HG02623 (cell line): ENCODE data around the gene VPS37D.
"Not testable (repeated sequence)": the region's sequence is repeated elsewhere in the genome, so short reads cannot be mapped to it uniquely, and the experiment has no call there.

Source experiments
- ATAC-seq: cut with Tn5 transposase; IDR thresholded peaks from one replicate; pipeline ENCODE4 v1.9.1; 2021; ENCODE audit warnings: moderate library complexity; ENCODE audit not compliant: unreplicated experiment

VPS37D gene, protein sequence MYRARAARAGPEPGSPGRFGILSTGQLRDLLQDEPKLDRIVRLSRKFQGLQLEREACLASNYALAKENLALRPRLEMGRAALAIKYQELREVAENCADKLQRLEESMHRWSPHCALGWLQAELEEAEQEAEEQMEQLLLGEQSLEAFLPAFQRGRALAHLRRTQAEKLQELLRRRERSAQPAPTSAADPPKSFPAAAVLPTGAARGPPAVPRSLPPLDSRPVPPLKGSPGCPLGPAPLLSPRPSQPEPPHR

DNA sequence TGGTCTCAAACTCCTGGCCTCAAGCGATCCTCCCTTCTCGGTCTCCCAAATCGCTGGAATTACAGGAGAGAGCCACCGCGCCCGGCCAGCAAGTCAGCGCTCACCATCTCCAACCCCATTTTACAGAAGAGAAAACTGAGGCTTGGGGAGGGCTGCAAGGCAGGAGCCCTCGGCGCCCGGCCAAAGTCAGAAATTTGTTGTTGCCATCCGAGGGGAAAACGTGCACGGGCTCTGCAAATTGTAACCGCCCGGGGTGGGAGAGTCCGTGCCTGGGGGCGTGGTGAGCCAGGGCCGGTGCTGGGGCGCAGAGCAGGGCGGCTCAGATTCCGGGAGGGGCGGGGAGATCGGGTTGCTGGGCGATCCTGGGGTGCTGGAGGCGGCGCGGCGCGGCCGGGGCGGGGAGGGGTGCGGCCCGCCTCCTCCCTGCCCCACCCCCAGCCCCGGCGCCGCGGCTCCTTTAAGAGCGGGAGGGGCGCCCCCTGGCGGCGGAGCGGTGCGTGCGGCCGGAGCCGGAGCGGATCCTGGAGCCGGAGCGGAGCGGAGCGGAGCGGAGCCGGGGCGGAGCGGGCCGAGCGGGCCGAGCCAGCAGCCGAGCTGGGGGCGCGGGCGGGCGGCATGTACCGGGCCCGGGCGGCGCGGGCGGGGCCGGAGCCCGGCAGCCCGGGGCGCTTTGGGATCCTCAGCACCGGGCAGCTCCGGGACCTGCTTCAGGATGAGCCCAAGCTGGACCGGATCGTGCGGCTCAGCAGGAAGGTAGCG, at the start of gene VPS37D:
Gene VPS37D, plus strand, starts transcription at position 488 of the 759 bp plus-strand sequence. Its CDS starts 128 bp downstream, at position 616.
- ATAC-seq = peak; percentile 86

DNA sequence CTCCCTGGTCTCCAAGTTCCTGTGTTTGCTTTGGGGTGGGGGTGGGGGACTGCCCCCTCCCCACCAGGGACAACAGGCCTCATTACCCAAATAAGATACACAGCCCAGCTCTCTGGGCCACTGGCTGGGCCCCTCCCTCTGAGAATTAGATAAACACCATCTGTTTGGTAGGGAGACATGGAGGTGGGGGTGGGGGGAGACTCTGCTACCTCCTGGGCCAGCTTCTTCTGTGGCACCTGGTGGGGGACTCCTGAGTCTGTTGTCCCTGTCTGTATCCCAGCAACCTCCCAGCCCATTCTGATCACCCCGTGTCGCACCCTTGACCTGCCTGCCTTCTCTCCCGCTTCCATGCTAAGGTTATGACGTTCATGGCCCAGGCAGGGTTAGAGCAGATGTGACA, 49.1 kb upstream of the VPS37D start:
- ATAC-seq = no peak

DNA sequence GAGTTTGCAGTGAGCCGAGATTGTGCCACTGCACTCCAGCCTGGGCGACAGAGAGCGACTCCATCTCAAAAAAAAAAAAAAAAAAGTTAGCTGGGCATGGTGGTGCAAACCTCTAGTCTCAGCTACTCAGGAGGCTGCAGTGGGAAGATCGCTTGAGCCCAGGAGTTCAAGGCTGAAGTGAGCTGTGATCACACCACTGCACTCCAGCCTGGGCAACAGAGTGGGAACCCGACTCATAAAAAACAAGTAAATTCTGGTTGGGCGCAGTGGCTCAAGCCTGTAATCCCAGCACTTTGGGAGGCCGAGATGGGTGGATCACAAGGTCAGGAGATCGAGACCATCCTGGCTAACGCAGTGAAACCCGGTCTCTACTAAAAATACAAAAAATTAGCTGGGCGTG, 48.2 kb upstream of the VPS37D start:
- not testable (repeated sequence) for ATAC-seq

DNA sequence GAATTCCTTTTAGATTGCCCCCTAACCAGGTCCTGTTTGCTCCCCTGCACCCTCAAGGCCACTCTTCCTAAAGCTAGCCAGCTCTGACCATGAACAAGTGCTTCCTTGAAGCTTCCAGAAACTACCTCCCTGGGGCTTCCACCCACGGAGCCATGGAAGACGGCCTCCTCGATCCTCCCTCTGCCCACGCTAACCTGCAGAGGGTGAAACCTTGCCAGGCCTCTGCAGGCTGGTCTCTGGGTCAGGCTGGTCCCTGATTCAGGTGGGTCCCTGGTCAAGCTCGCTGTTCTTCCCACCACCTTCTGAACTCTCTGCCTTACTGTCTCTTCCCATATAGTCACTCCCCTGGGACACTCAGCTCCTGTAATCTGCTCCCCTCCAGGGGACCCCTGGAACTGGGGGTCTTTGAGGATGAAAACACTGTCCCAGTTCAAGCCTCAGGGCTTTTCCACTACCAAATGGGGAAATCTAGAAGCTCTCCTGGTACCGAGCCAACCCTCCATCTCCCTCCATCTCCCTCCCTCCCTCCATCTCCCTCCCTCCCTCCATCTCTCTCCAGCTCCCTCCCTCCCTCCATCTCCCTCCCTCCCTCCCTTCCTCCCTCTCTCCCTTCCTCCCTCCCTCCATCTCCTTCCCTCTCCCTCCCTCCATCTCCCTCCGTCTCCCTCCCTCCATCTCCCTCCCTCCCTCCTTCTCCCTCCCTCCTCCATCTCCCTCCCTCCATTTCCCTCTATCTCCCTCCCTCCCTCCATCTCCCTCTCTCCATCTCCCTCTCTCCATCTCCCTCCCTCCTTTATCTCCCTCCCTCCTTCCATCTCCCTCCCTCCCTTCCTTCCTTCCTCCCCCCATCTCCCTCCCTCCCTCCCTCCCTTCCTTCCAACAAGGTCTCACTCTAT, 46.2 kb upstream of the VPS37D start:
- ATAC-seq = no peak

GRCh38 chr7:73622527-73622908, 45.1 kb upstream of the VPS37D start:
- ATAC-seq = no peak

DNA sequence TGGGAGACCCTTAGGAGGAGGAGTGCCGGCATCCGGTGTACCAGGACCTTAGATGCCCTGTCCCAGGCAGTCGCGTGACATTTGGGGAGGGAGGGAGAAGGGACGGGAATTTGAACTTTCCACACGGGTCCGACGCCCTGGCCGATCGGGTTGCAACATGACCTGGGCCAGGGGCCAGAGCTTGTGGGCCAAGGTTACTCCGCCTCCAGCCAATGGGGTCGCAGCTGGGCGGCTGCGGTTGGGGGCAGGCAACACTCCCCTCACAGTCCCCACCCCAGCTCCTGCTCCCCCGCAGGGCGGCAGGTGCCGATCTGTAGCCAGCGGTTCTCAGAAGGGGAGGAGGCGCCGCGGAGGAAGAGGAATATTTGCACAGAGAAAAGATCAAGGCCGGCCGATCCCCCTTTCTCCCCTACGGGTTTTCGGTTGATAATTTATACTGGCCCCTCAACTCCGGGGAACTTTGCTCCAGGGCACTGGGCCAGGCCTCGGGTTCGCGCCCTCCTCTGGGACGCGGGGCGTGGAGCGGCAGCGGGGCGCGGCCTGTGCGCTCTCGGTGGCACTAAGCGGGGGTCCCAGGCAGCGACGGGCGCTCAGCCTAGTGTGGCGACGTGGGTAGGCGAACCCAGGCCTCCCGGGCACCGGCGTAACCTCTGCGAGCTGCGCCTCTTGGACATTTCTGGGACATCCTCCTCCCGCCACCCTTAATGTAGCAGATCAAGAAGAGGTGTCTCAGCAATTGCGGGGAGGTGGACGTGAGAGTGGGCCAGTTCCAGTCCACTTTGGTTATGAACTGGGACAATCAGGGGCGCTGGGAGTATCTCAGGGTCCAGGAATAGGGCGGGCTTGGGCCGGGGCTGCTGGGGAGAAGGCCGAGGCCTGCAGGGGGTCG, 44.5 kb upstream of the VPS37D start:
- ATAC-seq = no peak

DNA sequence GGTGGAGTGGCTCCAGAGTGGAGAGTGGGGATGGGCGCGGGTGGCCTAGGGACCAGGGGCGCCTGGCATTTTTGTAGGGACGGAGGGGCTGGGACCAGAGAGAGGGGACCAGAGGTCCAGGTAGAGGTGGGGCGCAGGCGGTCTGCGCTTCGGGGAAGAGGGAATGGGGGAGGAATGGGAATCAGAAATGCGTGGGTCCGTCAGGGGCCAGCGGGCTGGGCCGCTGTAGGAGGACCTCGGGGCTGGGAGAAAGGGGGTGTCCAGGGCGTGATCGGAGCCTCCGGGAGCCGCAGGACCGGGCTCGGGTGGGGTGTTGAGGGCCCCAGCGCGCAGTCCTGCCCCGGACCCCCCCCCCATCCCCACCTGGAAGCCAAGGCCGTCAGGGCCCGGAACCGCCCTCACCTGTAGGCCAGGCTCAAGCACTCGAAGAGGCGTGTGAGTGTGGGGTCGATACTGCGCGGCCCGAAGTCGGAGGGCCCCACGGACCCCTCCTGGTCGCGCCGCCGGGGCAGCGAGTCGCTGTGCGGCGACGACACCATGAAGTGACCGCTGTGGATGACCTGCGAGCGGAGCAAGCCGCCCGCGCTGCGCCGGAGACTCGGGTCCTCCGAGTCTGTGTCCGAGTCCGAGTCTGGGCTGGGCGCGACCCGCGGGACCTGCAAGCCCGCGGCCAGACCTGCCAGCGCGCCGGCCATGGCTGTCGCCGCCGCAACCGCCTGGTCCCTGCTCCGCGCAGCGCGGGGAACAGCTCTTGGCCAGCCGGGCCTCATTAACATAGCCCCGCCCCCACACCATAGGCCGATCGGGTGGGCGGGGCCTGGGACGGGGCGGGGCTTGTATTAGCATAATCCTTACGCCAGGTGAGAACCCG, 43.6 kb upstream of the VPS37D start, which contains the start of gene MLXIPL:
Gene MLXIPL, minus strand, starts transcription at position 725 of the 871 bp plus-strand sequence. Its CDS starts 30 bp downstream, at position 695.
- ATAC-seq = no peak

- no peak for ATAC-seq
These were observed 43.0 kb upstream of the VPS37D start for GRCh38 chr7:73624669-73625001.

DNA sequence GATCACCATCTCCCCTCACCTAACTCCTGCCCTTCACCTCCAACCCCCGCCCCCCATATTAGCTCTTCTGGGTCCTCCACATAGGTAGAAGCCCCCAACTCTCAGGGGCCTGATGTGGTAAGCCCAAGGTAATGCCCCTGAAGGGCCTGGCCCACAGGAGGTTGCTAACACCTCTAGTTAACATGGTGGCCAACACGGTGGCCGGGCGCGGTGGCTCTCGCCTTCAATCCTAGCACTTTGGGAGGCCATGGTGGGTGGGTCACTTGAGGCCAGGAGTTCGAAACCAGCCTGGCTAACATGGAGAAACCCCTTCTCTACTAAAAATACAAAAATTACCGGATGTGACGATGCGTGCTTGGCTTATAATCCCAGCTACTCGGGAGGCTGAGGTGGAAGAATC, 42.4 kb upstream of the VPS37D start:
- no peak for ATAC-seq

DNA sequence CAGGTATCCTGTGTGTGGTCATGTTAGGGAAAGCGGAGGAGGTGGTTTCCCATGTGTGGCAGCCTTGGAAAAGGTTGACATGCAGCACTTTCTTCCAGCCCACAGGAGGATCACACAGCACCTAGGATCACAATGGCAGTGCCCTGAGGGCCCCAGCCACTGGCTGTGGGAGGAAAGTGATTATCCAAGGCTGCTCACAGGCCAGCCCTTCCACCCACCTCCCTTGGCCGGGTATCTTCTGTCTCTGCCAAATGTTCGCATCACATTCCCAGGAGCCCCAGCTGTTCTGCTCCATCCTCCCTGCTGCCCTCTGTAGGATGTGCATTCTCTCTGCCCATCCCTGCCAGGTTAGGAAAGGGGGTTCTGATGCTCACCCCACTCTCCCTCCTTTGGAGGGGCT, 40.8 kb upstream of the VPS37D start:
- no peak for ATAC-seq

DNA sequence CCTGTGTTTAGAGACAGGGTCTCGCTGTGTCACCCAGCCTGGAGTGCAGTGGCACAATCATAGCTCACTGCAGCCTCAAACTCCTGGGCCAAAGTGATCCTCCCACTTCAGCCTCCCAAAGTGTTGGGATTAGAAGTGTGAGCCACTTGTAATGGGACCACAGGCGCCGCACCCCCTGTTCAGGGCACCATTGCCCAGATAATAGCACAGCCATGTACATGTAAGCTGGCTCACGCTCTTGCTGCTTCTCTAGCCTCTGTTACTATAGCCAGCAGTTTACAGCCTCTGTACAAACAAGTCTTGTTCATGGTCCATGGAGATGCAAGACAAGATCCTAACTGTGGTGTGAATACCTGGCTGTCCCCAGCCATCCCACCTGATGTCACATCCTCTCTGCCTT, 39.1 kb upstream of the VPS37D start:
- ATAC-seq = no peak

GRCh38 chr7:73631558-73631957, 36.1 kb upstream of the VPS37D start:
- ATAC-seq = no peak

- no peak for ATAC-seq
These were observed 34.3 kb upstream of the VPS37D start for GRCh38 chr7:73633323-73633722.

GRCh38 chr7:73633844-73634243, 33.8 kb upstream of the VPS37D start:
- no peak for ATAC-seq

GRCh38 chr7:73635428-73636200, 32.0 kb upstream of the VPS37D start:
- no peak for ATAC-seq

DNA sequence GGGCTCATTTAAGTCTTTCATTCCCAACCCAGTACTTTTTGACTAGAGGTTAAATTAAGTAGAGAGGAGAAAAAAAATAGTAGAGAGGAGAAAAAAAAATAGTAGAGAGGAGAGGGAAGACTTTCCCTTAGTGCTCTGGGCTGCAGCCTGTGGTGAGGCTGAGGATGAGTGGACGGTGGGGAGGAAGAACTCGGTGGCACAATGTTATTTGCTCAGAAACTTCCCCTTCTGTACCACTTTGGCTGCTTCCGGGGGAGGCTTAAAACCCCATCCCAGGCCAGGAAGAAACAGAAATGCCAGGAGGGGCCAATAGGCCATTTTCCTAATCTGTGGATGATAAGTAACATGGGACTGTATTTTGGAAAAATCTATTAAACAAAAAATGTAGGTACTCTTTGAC, 28.7 kb upstream of the VPS37D start:
- no peak for ATAC-seq

DNA sequence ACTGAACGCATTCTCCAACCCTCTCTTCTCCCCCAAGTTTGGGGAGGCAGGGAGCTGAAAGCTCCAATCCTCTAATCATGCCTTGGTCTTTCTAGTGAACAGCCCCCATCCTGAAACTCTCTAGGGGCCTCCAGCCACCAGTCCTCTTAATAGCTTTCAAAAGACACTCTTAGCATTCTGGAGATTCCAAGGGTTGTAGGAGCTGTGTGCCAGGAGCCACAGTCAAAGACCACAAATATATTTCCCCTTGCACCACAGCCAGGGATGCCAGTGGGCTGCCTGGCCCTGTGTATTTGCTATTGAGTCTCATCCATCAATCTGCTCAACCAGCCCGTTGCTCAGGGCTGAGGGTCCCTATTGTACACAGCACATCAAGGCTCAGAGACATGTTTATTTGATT, 24.8 kb upstream of the VPS37D start:
- no peak for ATAC-seq

DNA sequence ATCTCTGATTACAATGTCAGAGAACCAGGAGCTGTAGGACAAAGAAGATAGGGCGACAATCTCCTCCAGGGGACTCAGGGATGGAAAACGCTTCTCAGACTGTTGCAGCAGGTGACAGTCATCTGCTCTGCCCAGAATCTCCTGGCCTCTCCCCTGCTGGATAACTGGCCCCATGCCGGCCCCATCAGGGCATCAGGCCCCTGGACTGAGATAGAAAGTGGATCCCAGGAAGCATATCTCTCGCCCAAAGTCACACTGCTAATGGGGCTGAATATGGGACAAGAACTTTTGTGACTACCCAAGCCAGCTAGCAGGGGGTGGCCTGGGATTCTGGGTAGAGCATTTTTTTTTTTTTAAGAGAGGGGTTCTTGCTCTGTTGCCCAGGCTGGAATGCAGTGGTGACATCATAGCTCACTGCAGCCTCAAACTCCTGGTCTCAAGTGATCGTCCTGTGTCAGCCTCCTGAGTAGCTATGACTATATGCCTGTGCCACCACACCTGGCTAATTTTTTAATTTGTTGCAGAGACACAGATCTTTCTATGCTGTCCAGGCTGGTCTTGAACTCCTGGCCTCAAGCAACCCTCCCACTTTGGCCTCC, 22.8 kb upstream of the VPS37D start:
- ATAC-seq = no peak
